Hepatocyte (in vitro differentiated cells): ENCODE data around the gene LMAN2.

Experiments used
- EZH2 ChIP-seq: fragments of 200-600 bp; sonication (generic); IDR thresholded peaks from 2 replicates; pipeline ENCODE4 v1.6.1; 2016; ENCODE audit warnings: antibody characterized with exemption, mild to moderate bottlenecking, borderline replicate concordance
- TF ChIP-seq, protein P1 (sequence below): fragments of 200-600 bp; sonication (generic); IDR thresholded peaks from 2 replicates; pipeline ENCODE4 v1.5.1; 2016; ENCODE audit warnings: antibody characterized with exemption, mild to moderate bottlenecking; ENCODE audit not compliant: poor library complexity

DNA sequence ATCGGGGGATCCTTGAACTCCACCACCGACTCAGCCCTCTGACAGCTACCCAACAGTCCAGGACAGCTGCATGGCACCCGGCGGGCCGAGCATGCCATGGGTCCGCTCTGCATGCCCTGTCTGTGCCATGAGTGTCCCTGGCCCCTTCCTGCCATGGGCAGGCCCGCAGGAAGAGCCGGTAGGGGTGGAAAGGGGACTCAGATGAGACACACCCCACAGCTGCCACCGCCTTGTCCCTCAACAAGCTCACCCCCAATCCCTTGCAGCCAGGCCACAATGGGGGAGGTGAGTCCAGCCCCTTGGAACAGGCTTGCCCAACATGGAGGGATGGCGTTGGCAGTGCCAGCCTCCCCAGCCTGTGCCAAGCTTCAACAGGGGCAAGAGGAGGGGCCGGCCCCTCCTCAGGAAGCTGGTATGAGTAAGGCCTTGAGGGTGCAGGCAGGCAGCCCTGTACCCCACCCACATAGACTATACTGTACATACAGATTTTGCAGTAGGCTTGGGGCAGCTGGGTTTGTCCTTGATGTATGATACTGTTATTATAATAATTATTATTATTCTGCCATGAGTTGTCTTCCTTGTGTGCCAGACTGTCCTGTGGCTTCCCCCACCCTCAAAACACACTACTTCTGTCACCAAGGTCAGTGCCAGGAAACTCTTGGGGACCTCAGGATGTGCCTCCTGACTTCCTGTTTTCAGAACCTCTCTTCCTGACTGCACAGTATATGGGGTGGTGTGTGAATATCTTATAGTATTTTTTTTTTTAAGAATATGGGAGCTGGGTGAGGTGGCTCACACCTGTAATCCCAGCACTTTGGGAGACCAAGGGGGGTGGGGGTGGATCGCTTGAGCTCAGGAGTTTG lies 20.8 kb upstream of the LMAN2 start:
- TF ChIP-seq, protein P1, sequence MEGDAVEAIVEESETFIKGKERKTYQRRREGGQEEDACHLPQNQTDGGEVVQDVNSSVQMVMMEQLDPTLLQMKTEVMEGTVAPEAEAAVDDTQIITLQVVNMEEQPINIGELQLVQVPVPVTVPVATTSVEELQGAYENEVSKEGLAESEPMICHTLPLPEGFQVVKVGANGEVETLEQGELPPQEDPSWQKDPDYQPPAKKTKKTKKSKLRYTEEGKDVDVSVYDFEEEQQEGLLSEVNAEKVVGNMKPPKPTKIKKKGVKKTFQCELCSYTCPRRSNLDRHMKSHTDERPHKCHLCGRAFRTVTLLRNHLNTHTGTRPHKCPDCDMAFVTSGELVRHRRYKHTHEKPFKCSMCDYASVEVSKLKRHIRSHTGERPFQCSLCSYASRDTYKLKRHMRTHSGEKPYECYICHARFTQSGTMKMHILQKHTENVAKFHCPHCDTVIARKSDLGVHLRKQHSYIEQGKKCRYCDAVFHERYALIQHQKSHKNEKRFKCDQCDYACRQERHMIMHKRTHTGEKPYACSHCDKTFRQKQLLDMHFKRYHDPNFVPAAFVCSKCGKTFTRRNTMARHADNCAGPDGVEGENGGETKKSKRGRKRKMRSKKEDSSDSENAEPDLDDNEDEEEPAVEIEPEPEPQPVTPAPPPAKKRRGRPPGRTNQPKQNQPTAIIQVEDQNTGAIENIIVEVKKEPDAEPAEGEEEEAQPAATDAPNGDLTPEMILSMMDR, result no peak
- TF ChIP-seq EZH2, result no peak
